K562 (cell line): ENCODE results near the gene SKIL. TPM values are rescaled to one million over a fixed set of nuclear protein-coding genes. Genes with fewer than 3 reads are reported as not detected.

Experiments
- ARID1B ChIP-seq: fragments of 450-650 bp; IDR thresholded peaks from 2 replicates; pipeline ENCODE4 v1.6.1; 2016; ENCODE audit warnings: antibody characterized with exemption, mild to moderate bottlenecking, inconsistent platforms
- CCAR2 ChIP-seq: fragments of 200-400 bp; formaldehyde crosslinking; IDR thresholded peaks from 2 replicates; pipeline ENCODE4 v1.6.1; 2017; ENCODE audit warnings: mild to moderate bottlenecking, low read depth, low read length
- CREM ChIP-seq: IDR thresholded peaks from 2 replicates; pipeline ENCODE4 v1.6.1; 2014; ENCODE audit warnings: antibody characterized with exemption, low read depth
- IFI16 ChIP-seq: fragments of 250-450 bp; sonication (Bioruptor Pico); IDR thresholded peaks from 2 replicates; pipeline ENCODE4 v2.1.2; 2022; ENCODE audit warnings: mild to moderate bottlenecking, inconsistent platforms
- L3MBTL2 ChIP-seq: fragments of 450-650 bp; IDR thresholded peaks from 2 replicates; pipeline ENCODE4 v1.6.1; 2016; ENCODE audit warnings: mild to moderate bottlenecking, moderate library complexity
- RBM14 ChIP-seq: fragments of 200-400 bp; formaldehyde crosslinking; IDR thresholded peaks from 2 replicates; pipeline ENCODE4 v1.6.1; 2018; ENCODE audit warnings: low read depth, mild to moderate bottlenecking, low read length, moderate library complexity, borderline replicate concordance; ENCODE audit not compliant: insufficient read depth
- RBM39 ChIP-seq: fragments of 200-400 bp; formaldehyde crosslinking; optimal IDR thresholded peaks from 2 replicates; pipeline ENCODE3; 2018; ENCODE audit warnings: low read depth, low read length
- RFX5 ChIP-seq: IDR thresholded peaks from 2 replicates; pipeline ENCODE4 v1.6.1; 2011; ENCODE audit warnings: low read depth, mild to moderate bottlenecking, improper control_type of control experiment, low read length
- SRSF1 ChIP-seq: fragments of 200-400 bp; formaldehyde crosslinking; IDR thresholded peaks from 2 replicates; pipeline ENCODE4 v1.6.1; 2017; ENCODE audit warnings: mild to moderate bottlenecking, low read depth, low read length, moderate library complexity
- SUPT5H ChIP-seq: fragments of 450-650 bp; IDR thresholded peaks from 2 replicates; pipeline ENCODE4 v1.6.1; 2016
- TGIF2 ChIP-seq: sonication (generic); formaldehyde crosslinking; IDR thresholded peaks from 2 replicates; pipeline ENCODE4 v1.8.1; 2022; ENCODE audit warnings: mild to moderate bottlenecking, missing genetic modification reagents, moderate library complexity
- ZBTB49 ChIP-seq: sonication (generic); formaldehyde crosslinking; IDR thresholded peaks from 2 replicates; pipeline ENCODE4 v1.8.0; 2022; ENCODE audit warnings: missing genetic modification reagents, mild to moderate bottlenecking, borderline replicate concordance
- ZC3H8 ChIP-seq: fragments of 450-650 bp; IDR thresholded peaks from 2 replicates; pipeline ENCODE4 v1.6.1; 2017
- ZFP91 ChIP-seq: sonication (generic); formaldehyde crosslinking; IDR thresholded peaks from 2 replicates; pipeline ENCODE4 v1.8.0; 2022; ENCODE audit warnings: mild to moderate bottlenecking, missing genetic modification reagents
- ZNF583 ChIP-seq: fragments of 250-450 bp; sonication (Bioruptor Pico); IDR thresholded peaks from 2 replicates; pipeline ENCODE4 v1.4.0; 2020
- ZSCAN29 ChIP-seq: fragments of 450-650 bp; IDR thresholded peaks from 2 replicates; pipeline ENCODE4 v1.6.1; 2017
- polyA plus RNA-seq, 8 experiments: library from polyadenylated mRNA; depleted of rRNA in 4 of 8; stranded (reverse) in 5 of 8; unstranded in 3 of 8; fragments of >200 nt; fragmentation: Nextera tagmentation in 2 of 8; fragmentation: Illumina TruSeq in 1 of 8; extraction: Ambion mirVana in 2 of 8; extraction: Trizol in 1 of 8; gene quantifications; 2 replicates each; pipeline versions ENCODE4 v1.2.1 to v1.2.3, GENCODE V29; 2011 to 2014; ENCODE audit warnings: inconsistent platforms in 1 of 8, missing spikeins in 1 of 8
- total RNA-seq, 7 experiments: library from RNA; depleted of rRNA in 6 of 7; stranded (reverse); fragments of >200 nt in 6 of 7; fragmentation: Illumina TruSeq in 2 of 7; extraction: Trizol in 2 of 7; gene quantifications; 2 replicates each; pipeline versions ENCODE4 v1.2.1 to v1.2.3, GENCODE V29; 2011 to 2021; ENCODE audit warnings: low replicate concordance in 1 of 7
- TF ChIP-seq, protein P1 (sequence below): fragments of 200-800 bp; sonication (Bioruptor generic); IDR thresholded peaks from 2 replicates; pipeline ENCODE4 v1.6.1; 2017; ENCODE audit warnings: missing genetic modification characterization, missing compliant biosample characterization
- TF ChIP-seq, protein P2 (sequence below), 2 experiments: fragments of 150-350 bp in 1 of 2; IDR thresholded peaks; 2 replicates each; pipeline ENCODE4 v1.6.1; 2012 to 2016; ENCODE audit warnings: low read depth in 2 of 2, low read length in 2 of 2, mild to moderate bottlenecking in 1 of 2, moderate library complexity in 1 of 2

SKIL gene
- total and polyA plus RNA-seq, 9 of the 15 experiments (the other 6 are each of a cell fraction or from before 2014, with no cell fraction given), result 4.3 to 19.1 (median 9.7) TPM

DNA sequence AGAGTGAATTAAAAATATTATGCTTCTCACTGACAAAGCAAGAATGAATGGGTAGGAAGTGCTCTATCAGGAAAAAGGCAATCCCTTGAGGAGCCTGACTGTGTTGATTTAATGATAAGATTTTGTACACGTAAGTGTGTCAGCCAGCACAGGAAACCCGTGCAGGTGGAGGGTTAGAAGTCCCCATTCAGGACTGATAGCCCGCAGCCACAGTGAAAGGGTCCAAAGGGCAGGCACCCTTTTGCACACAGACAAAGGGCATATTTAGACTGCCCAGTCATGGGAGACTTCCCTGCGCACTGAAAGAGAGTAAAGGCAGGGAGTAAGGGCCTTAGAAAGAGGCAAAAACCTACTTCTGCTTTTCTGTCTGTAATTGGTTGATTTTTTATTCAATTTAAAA is 26.4 kb upstream of the SKIL start (continued):
- TF ChIP-seq, protein P1, sequence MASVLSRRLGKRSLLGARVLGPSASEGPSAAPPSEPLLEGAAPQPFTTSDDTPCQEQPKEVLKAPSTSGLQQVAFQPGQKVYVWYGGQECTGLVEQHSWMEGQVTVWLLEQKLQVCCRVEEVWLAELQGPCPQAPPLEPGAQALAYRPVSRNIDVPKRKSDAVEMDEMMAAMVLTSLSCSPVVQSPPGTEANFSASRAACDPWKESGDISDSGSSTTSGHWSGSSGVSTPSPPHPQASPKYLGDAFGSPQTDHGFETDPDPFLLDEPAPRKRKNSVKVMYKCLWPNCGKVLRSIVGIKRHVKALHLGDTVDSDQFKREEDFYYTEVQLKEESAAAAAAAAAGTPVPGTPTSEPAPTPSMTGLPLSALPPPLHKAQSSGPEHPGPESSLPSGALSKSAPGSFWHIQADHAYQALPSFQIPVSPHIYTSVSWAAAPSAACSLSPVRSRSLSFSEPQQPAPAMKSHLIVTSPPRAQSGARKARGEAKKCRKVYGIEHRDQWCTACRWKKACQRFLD (CRISPR knock-in tag), result no peak
- TF ChIP-seq L3MBTL2 (no peak), RBM14 (no peak), CREM (0 out of 2 replicates have a peak, but pooled peaks have one; percentile 15), ZFP91 (no peak), SUPT5H (no peak), CCAR2 (no peak), RFX5 (no peak), IFI16 (CRISPR knock-in tag) (no peak), TGIF2 (CRISPR knock-in tag) (no peak), SRSF1 (no peak), ZC3H8 (no peak), ZNF583 (CRISPR knock-in tag) (no peak), ZBTB49 (CRISPR knock-in tag) (no peak), ZSCAN29 (no peak), RBM39 (no peak), ARID1B (0 out of 2 replicates have a peak, but pooled peaks have one; percentile 13)
- TF ChIP-seq, protein P2, sequence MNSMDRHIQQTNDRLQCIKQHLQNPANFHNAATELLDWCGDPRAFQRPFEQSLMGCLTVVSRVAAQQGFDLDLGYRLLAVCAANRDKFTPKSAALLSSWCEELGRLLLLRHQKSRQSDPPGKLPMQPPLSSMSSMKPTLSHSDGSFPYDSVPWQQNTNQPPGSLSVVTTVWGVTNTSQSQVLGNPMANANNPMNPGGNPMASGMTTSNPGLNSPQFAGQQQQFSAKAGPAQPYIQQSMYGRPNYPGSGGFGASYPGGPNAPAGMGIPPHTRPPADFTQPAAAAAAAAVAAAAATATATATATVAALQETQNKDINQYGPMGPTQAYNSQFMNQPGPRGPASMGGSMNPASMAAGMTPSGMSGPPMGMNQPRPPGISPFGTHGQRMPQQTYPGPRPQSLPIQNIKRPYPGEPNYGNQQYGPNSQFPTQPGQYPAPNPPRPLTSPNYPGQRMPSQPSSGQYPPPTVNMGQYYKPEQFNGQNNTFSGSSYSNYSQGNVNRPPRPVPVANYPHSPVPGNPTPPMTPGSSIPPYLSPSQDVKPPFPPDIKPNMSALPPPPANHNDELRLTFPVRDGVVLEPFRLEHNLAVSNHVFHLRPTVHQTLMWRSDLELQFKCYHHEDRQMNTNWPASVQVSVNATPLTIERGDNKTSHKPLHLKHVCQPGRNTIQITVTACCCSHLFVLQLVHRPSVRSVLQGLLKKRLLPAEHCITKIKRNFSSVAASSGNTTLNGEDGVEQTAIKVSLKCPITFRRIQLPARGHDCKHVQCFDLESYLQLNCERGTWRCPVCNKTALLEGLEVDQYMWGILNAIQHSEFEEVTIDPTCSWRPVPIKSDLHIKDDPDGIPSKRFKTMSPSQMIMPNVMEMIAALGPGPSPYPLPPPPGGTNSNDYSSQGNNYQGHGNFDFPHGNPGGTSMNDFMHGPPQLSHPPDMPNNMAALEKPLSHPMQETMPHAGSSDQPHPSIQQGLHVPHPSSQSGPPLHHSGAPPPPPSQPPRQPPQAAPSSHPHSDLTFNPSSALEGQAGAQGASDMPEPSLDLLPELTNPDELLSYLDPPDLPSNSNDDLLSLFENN (IDR thresholded peaks at IDR 0.05; ENCODE audit: low read depth in 2 of 2, low read length in 2 of 2), result no peak
